GM12864 (cell line): ENCODE results near the gene CRIP2.

Experiments
- DNase-seq: peaks from one replicate; pipeline ENCODE4 v3.0.0-alpha.2; 2011; ENCODE audit warnings: low read depth
- H3K4me3 ChIP-seq: 2 replicates; pipeline ENCODE4 v1.5.1; 2011; ENCODE audit warnings: mild to moderate bottlenecking, low read depth, low read length, control low read depth
- TF ChIP-seq, protein P1 (sequence below): IDR thresholded peaks from 2 replicates; pipeline ENCODE4 v1.5.1; 2011; ENCODE audit warnings: low read depth, mild to moderate bottlenecking, moderate library complexity, low read length, control low read depth, inconsistent platforms; ENCODE audit errors: missing control alignments

CRIP2 gene

DNA sequence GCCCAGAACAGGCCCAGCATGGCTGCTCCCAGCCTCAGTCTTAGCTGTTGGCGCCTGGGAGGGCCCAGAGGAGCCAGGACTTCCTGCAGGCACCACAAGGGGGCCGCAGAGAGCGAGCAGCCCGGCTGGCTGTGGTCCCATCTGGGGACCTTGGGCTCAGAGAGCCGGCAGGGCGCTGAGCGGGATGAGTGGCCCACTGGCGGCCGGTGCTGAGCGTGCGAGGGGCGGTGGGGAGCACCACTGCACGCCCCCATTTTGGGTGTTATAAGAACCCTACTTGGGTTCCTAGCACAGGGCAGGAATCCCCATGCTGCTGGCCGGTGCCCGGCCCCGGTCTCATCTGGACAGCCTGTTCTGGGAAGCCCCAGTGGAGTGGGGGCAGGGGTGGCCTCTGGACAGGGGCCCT is 25.9 kb upstream of the CRIP2 start:
- TF ChIP-seq, protein P1, sequence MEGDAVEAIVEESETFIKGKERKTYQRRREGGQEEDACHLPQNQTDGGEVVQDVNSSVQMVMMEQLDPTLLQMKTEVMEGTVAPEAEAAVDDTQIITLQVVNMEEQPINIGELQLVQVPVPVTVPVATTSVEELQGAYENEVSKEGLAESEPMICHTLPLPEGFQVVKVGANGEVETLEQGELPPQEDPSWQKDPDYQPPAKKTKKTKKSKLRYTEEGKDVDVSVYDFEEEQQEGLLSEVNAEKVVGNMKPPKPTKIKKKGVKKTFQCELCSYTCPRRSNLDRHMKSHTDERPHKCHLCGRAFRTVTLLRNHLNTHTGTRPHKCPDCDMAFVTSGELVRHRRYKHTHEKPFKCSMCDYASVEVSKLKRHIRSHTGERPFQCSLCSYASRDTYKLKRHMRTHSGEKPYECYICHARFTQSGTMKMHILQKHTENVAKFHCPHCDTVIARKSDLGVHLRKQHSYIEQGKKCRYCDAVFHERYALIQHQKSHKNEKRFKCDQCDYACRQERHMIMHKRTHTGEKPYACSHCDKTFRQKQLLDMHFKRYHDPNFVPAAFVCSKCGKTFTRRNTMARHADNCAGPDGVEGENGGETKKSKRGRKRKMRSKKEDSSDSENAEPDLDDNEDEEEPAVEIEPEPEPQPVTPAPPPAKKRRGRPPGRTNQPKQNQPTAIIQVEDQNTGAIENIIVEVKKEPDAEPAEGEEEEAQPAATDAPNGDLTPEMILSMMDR, result peak; percentile 83
- DNase-seq, result no peak
- H3K4me3 ChIP-seq, result no peak overlapping the region

DNA sequence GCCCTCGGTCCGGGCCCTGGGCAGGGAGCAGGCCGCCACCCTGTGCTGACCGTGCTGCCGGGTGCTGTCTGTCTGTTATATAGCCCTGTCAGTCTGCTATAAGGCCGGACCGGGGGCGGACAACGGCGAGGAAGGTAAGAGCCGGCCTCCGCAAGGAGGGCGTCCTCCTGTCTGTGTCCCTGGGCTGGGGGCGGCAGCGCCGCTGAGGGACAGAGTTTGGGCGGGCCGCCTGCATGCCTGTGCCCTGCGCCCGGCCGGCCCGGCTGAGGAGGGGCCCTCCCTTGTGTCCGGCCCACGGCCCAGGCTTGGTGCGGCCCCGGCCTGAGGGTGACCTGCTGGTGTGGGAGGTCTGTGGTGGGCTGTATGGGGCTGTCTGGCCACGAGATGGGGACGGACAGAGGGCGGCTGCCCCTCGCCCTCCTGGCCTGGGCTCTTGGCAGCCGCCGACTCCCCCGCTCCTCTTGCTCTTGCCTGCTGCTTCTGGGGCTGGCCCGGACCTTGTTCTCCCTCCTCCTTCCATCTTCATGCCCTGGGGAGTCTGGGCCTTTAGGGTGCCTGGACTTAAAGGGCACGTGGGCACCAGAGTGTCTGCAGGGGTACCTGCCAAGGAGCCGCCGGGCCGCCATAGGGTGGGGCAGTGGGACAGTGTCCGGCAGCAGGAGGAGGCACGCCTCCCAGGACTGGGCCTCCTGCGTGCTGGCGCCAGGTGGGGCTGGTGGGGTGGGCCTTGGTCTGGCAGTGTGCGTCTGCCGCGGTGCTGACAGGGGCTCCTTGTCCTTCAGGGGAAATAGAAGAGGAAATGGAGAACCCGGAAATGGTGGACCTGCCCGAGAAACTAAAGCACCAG is 25.1 kb upstream of the CRIP2 start:
- TF ChIP-seq, protein P1, result no peak
- H3K4me3 ChIP-seq, result no peak overlapping the region
- no peak for DNase-seq

DNA sequence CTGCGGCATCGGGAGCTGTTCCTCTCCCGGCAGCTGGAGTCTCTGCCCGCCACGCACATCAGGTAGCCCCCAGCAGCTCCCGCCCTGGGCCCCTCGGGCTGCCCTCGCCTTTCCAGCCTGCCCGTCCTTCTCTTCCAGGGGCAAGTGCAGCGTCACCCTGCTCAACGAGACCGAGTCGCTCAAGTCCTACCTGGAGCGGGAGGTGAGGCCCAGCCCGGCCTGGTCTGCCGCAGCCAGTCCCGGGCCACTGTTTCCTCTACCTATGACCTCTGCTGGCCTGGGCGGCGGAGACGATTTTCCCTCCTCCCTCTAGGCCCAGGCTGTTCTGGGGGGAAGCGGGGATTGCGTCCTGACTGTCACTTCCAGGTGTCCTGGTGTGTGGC is 24.5 kb upstream of the CRIP2 start:
- H3K4me3 ChIP-seq, result no peak overlapping the region
- TF ChIP-seq, protein P1, result no peak
- DNase-seq, result no peak

DNA sequence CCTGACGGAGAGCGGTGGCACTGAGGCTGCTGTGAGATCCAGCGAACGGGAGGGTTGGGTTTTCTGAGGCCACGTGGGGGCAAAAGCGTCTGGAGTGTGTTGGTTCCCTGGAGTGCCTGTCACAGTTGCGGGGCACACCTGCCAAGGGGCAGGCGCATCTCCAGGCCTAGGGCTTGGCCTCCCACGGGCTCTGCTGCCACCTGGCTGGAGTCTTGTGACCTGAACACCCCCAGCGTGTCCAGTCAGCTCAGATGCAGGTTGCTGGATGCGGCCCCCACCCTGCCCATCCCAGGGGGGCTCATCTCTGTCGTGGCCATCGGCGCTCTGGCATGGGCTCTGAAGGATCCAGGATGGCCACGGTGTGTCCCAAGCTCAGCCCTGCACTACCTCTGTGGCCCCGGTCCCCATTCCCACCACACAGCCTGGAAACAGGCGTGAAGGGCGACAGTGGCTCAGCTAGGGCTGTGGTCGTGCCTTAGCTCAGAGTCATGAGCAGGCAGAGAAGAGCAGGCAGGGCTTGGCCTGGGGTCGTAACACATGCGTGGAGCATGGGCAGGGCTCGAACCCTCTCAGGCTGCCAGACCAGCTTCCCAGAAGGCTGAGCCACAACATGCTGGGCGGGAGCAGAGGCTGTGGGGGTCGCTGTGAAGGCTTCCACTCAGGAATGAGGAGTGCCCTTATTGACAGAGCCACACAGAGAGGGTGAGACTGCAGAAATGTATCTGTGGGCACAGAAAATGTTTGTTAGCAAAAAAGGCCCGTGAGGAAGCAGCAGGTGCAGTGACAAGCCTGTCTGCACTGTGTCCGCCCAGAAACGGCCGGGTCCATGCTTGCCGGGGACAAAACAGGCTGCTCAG is 23.5 kb upstream of the CRIP2 start:
- DNase-seq, result no peak
- no peak overlapping the region for H3K4me3 ChIP-seq
- TF ChIP-seq, protein P1, result no peak

DNA sequence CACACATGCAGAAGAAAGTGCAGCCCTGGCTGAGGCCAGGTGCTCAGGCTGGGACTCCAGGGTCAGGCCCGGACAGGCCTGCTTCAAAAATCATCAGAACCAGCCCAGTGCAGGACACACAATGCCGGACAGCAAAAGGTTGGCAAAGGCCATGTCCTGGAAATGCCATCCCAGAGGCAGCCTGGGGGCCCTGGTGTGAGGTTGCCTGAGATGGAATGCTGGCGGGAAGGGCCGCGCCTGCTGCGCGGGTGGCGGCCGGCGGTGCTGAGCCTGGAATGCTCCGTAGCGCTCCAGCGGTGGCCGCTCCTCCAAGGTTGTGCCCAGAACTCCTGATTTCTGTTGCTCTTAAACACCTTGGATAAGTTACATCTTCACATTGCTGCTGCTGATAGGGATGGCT is 21.7 kb upstream of the CRIP2 start:
- DNase-seq, result no peak
- TF ChIP-seq, protein P1, result no peak
- H3K4me3 ChIP-seq, result no peak overlapping the region

DNA sequence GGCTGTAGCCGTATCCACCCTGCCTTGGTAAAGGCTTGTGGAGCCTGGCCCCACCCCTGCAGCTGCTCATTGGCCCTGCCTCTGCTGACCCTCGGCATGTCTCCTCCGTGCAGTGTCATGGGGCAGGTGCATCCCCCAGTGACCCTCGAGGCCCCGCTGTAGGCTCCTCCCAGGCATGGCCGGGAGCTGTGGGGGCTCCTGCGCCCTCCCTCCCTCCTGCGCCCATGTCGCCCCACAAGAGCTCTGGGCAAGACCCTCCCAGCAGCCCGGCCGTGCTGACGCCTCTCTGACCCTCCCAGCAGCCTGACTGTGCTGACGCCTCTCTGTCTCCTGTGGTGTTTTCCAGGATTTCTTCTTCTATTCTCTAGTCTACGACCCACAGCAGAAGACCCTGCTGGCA is 20.8 kb upstream of the CRIP2 start:
- H3K4me3 ChIP-seq, result no peak overlapping the region
- TF ChIP-seq, protein P1, result no peak
- no peak for DNase-seq
